SK-MEL-5 (cell line): Measurements from ENCODE around the gene FASTKD2. TPM values are rescaled to one million over a fixed set of nuclear protein-coding genes. Genes with fewer than 3 reads are reported as not detected.

Experiments used
- DNase-seq: peaks from one replicate; pipeline ENCODE4 v3.0.0-alpha.2; 2016; ENCODE audit warnings: low read depth, low spot score
- in situ Hi-C: cut with HindIII; loops from 2 replicates; pipeline ENCODE4 v1.10.0; 2016; ENCODE audit warnings: low sequenced_read_pairs, high pct_unique_total_duplicates, low pct_unique_long_range_greater_than_20kb
- small RNA-seq, 2 experiments: library from RNA; depleted of rRNA; stranded (forward); fragments of <200 nt; gene quantifications; one replicate each; pipeline ENCODE3, GENCODE V24; 2014
- total RNA-seq: library from RNA; depleted of rRNA; stranded (reverse); fragments of >200 nt; shearing (Covaris generic); gene quantifications from 2 replicates; pipeline ENCODE4 v1.2.3, GENCODE V29; 2014; rRNA removed

FASTKD2 gene
- total RNA-seq, 1 experiment from 2014 or later: 115 TPM

DNA sequence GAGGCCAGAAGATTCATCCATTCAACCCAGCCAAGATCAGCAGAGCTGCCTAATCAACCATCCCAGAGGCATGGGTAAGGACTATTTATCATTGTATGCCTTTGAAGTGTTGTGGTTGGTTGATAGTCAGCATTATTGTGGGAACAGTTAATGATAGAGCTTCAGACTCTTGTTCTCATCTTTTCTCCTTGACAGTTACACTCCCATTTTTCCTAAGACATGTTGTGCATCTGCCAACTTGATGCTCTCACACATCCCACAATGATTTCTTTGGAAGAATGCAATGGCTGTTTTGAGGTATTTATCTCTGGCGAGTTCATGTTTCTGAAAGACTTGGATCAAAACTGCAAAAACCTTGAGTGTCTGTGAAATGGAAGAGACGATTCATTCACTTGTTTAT, 55.4 kb downstream of the FASTKD2 start:
- in situ Hi-C loops: no loop called here
- DNase-seq: no peak

DNA sequence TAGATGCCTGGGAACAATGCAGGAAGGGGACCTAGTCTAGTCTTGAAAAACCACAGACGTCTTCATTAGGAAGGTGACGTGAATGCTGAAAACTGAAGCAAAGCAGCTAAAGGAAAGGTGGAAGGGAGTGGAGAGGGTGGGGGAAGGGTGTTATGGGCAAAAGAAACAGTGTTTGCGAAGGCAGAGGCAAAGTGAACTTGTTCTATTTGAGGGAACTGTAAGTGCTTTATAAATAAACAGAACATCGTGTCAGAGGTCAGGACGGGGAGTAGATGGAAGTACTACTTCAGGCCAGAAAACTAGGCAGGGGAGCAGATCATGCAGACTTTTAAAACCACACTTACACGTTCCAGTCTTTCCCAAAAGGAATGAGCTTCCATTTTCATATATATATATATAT, 57.8 kb downstream of the FASTKD2 start:
- in situ Hi-C loops: no loop called here

DNA sequence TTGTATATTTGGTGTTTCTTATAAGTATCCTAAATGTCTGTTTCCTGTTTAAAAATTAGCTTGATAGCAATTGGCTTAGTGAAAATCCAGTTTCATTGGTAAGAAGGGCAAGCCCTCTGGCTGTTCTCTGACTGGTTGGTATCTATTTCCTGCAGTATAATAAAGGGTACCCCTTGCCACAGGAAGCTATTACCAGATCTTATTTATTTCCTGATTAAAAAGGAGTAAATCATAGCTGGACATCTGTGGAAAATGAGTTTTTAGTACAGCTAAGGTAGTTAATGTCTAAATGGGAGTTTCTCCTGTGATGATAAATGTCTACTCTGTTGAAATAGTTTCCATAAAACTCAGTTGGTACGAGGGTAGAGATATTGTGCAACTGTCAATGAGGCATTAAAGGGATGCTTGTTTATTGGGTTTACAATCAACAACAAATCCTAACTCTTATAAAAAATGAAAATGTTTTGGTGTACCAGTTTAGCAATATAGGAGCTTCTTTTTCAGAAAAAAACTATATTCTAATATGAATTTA, 58.7 kb downstream of the FASTKD2 start:
- in situ Hi-C loops: no loop called here
- no peak for DNase-seq

More for the DNA sequence above, 57.8 kb downstream of the FASTKD2 start:
- no peak for DNase-seq

DNA sequence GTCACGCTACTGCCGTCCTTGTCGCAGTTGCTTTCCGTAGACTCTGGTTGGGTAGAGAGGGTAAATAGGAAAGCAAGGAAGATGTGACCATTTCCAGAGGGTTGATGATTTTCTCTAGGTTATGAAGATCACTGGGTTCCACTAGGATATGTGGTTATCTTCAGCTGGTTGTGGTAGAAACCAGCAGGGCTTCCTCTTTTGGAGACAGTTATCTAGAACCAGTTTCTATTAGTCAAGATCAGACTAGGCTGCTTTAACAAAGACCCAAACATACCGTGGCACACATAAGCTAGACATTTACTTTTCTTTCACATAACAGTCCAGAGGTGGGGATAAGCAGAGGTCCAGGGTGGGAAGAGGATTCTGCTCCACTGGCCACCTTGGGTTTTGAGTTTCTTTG, 59.6 kb downstream of the FASTKD2 start:
- in situ Hi-C loops: no loop called here
- no peak for DNase-seq

- in situ Hi-C loops: no loop called here
- no peak for DNase-seq
Measured at GRCh38 chr2:206831442-206831995, 66.1 kb downstream of the FASTKD2 start.

- in situ Hi-C loops: no loop called here
- DNase-seq: no peak
Measured at GRCh38 chr2:206832873-206833272, 67.5 kb downstream of the FASTKD2 start.

- in situ Hi-C loops: no loop called here
- DNase-seq: no peak
Measured at GRCh38 chr2:206833291-206833690, 67.9 kb downstream of the FASTKD2 start.

- no peak for DNase-seq
- in situ Hi-C loops: no loop called here
Measured at GRCh38 chr2:206836722-206837121, 71.3 kb downstream of the FASTKD2 start.

DNA sequence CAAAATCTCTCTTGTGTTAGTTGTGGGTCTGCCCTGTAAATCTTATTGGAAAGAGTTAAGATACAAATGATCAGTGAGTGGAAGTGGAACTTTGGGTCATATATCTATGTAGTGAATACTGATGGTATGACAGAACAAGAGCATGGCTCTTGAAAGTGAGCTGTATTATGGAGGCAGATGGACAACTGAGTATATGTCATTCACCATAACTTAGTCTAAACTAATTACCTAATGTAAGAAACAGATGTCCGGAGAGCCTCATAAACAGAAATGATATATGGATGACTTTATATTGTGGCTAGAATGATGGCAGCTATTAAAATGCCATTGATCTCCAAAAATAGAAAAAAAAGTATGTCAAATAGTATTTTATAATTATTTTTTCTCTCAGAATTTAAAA, 72.4 kb downstream of the FASTKD2 start:
- DNase-seq: no peak
- in situ Hi-C loops: no loop called here

GRCh38 chr2:206838690-206839089, 73.3 kb downstream of the FASTKD2 start:
- no peak for DNase-seq
- in situ Hi-C loops: no loop called here

DNA sequence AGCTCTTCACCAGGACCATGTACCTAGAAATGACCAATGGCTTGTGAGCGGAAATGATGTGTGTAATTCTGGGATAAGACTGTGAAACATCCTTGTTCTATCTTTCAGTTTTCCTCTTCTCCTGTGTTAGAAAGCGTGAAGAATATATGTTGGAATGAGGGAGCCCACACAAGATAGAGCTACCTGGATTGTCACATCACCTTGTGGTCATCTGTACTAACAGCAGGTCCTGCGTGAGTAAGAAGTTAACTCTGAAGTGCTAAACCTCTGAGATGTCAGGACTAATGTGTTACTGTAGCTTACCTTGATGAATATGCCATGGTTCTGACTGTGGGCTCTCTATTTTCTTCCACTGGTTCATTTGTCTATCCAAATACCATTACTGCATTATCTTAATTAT, 75.6 kb downstream of the FASTKD2 start:
- no peak for DNase-seq
- in situ Hi-C loops: no loop called here

Small RNA genes lying within 50 kb of the gene (small RNA-seq; reads per million reads assigned to genes)
- gene MIR3130-2: 0 reads per million in 2 experiments

Other genes starting within 250 kb of the FASTKD2 start
- gene FAM237A, start 123.1 kb upstream of the FASTKD2 start, total RNA-seq: not detected in 2 replicates
- gene DYTN, start 47.2 kb upstream of the FASTKD2 start, total RNA-seq: not detected in 2 replicates
- gene MDH1B, start 278 bp upstream of the FASTKD2 start, total RNA-seq: 1.8 and 2.2 TPM in 2 replicates
- not detected in 2 replicates for gene CPO, start 173.9 kb downstream of the FASTKD2 start, total RNA-seq